ENCODE measurements around the gene AGK.
"Not testable (repeated sequence)": the region's sequence is repeated elsewhere in the genome, so short reads cannot be mapped to it uniquely, and the experiment has no call there.

The AGK gene

GRCh38 chr7:141688043-141688442, 136.8 kb downstream of the AGK start:
- DNase-seq: no peak

- not testable (repeated sequence) for DNase-seq
Measured at GRCh38 chr7:141689072-141689825, 138.0 kb downstream of the AGK start.

- no peak for DNase-seq
Measured at GRCh38 chr7:141691540-141691939, 140.3 kb downstream of the AGK start.

GRCh38 chr7:141691961-141692360, 140.8 kb downstream of the AGK start:
- no peak for DNase-seq

GRCh38 chr7:141693082-141693481, 141.9 kb downstream of the AGK start:
- no peak for DNase-seq

- no peak for DNase-seq
Measured at GRCh38 chr7:141695803-141696289, 144.6 kb downstream of the AGK start.

- DNase-seq: no peak
Measured at GRCh38 chr7:141696348-141696747, 145.1 kb downstream of the AGK start.

- DNase-seq: no peak
Measured at GRCh38 chr7:141697211-141697871, 146.1 kb downstream of the AGK start.

- DNase-seq: no peak
Measured at GRCh38 chr7:141698247-141699015, 147.2 kb downstream of the AGK start.

GRCh38 chr7:141699860-141700259, 148.7 kb downstream of the AGK start:
- DNase-seq: no peak

GRCh38 chr7:141700296-141700847, 149.2 kb downstream of the AGK start:
- no peak for DNase-seq

GRCh38 chr7:141700848-141701371, 149.7 kb downstream of the AGK start:
- peak; percentile 6 for DNase-seq

- peak; percentile 50 for DNase-seq
Measured at GRCh38 chr7:141701489-141702046, 150.4 kb downstream of the AGK start.

- DNase-seq: peak; percentile 61
Measured at GRCh38 chr7:141702047-141702567, 150.9 kb downstream of the AGK start, which contains the start of gene DENND11. TSS of gene DENND11 (minus strand) at chr7:141702166. CDS start at chr7:141702153, 13 bp downstream.

GRCh38 chr7:141702892-141703291, 151.7 kb downstream of the AGK start:
- DNase-seq: no peak

- DNase-seq: no peak
Measured at GRCh38 chr7:141704112-141704511, 152.9 kb downstream of the AGK start.

- no peak for DNase-seq
Measured at GRCh38 chr7:141704741-141705140, 153.5 kb downstream of the AGK start.

Data from NCI-H1105 treated with DMSO at 0.1 percent for 48 hours (cell line).